ENCODE measurements around the gene NPAS3.

NPAS3 gene

DNA sequence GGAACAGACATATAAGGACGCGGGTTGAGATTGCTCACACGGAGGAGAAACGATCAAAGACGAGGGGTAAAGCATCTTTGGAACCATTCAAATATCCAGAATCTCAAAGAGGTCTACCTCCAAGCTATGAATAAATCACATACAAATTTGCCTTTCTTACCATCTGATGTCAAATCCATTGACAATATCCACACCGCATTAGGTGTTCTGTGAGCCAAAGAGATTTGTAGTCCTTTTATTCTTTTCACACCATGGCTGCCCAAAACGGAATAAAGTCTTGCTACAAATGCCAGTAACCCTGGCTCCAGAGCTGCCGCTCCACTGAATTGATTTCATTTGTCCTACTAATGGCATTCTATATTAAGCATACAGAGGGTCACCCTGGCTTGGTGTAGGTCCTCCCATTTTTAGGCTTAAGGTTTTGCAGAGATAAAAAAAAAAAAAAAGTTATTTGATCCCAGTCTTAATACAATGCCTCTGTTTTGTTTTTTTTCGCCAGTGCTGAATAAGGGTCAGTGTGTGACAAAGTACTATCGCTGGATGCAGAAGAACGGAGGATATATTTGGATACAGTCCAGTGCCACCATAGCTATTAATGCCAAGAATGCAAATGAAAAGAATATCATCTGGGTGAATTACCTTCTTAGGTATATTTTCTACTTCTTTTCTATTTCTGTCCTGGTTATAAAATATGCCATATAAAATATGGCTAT is 854.9 kb downstream of the NPAS3 start:
- TF ChIP-seq CTCF (conservative IDR thresholded peaks at IDR 0.05) = no peak
- H3K27ac ChIP-seq = peak overlapping the region; percentile 62

DNA sequence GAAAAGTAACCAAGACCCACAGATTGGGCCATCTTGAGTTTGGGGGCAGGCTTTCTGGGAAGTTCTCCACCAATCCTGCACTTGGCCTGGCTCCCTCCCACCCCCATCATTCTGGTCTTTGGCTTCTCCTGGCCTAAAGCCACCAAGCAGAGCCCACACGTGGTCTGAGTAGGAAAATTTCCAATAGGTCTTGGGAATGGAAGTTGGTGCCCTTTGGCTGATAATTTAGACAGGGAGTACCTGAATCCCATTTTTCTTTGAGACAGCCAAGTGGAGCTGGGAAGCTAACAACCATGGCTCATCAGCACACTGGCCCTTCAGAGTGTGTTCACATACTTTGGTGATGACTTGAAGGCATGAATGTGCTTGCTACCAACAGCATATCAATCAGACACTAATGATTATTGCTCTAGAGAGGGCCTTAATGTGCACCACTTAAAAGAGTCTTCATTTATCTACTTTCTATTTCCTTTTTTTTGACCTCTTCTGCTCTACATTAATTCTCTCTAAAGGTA is 856.2 kb downstream of the NPAS3 start:
- TF ChIP-seq CTCF (conservative IDR thresholded peaks at IDR 0.05) = no peak
- H3K27ac ChIP-seq = peak overlapping the region; percentile 62

DNA sequence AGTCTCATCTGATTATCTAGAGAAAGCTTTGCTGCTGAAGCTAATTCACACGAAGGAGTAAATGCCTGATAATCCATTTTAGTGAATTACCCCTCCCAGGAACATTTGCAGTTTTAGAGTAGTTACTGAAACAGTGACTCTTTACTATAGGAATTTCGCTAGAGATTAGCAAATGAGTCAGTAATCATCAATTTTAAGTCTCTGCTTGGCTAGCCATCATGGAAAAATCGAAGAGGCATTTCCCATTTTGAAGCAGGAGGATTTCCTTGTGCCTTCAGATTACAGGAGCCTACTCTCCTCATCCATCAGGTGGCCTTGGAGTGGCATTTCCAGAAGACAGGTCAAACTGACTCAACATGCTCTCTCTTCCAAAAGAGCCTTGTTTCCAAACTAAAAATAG is 857.7 kb downstream of the NPAS3 start:
- no peak for TF ChIP-seq CTCF (conservative IDR thresholded peaks at IDR 0.05)
- no peak overlapping the region for H3K27ac ChIP-seq

DNA sequence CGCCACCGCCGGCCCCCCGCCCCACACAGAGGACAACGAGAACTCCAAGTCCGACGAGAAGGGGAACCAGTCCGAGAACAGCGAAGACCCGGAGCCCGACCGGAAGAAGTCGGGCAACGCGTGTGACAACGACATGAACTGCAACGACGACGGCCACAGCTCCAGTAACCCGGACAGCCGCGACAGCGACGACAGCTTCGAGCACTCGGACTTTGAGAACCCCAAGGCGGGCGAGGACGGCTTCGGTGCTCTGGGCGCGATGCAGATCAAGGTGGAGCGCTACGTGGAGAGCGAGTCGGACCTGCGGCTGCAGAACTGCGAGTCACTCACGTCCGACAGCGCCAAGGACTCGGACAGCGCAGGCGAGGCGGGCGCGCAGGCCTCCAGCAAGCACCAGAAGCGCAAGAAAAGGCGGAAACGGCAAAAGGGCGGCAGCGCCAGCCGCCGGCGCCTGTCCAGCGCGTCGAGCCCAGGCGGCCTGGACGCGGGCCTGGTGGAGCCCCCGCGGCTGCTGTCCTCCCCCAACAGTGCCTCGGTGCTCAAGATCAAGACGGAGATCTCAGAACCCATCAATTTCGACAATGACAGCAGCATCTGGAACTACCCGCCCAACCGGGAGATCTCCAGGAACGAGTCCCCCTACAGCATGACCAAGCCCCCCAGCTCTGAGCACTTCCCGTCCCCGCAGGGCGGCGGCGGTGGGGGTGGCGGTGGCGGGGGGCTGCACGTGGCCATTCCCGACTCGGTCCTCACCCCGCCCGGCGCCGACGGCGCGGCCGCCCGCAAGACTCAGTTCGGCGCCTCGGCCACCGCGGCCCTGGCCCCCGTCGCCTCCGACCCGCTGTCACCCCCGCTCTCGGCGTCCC is 861.3 kb downstream of the NPAS3 start:
- no peak for TF ChIP-seq CTCF (conservative IDR thresholded peaks at IDR 0.05)
- no peak overlapping the region for H3K27ac ChIP-seq

- TF ChIP-seq CTCF (conservative IDR thresholded peaks at IDR 0.05) = no peak
- no peak overlapping the region for H3K27ac ChIP-seq
Measured at GRCh38 chr14:33800735-33801163, 862.1 kb downstream of the NPAS3 start.

DNA sequence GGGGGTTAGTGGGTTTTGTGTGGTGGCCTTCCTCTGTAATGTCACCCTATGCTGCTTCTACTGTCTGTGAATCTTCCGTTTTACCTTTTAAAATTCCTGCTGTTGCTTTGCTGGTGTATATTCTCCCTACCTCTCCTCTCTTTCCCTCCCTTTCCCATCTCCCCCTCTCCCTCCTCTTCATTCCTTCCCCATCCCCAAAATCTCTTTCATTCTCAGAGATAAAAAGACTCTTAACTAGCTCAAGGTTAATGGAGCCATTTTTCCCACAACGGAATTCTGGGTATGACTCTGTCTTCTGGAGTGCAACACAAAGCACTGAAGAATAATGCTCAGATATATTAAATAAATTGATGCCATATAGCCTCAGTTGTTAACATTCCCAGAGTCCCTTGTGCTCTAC is 864.1 kb downstream of the NPAS3 start:
- no peak overlapping the region for H3K27ac ChIP-seq

More for the DNA sequence above, 864.1 kb downstream of the NPAS3 start:
- no peak for TF ChIP-seq CTCF (conservative IDR thresholded peaks at IDR 0.05)

Measured in VCaP (cell line).